BLaER1 (cell line): Measurements from ENCODE around the gene PTPRN2.
"Not testable (repeated sequence)": the region's sequence is repeated elsewhere in the genome, so short reads cannot be mapped to it uniquely, and the experiment has no call there.

Source experiments
- H3K27ac ChIP-seq: shearing (Covaris generic); formaldehyde crosslinking; 2 replicates; pipeline ENCODE4 v1.8.1; 2022
- H3K27me3 ChIP-seq: shearing (Covaris generic); formaldehyde crosslinking; 2 replicates; pipeline ENCODE4 v1.8.1; 2022
- H3K36me3 ChIP-seq: shearing (Covaris generic); formaldehyde crosslinking; 2 replicates; pipeline ENCODE4 v1.8.1; 2022
- H3K4me1 ChIP-seq: shearing (Covaris generic); formaldehyde crosslinking; 2 replicates; pipeline ENCODE4 v1.8.1; 2022
- H3K4me2 ChIP-seq: shearing (Covaris generic); formaldehyde crosslinking; 2 replicates; pipeline ENCODE4 v1.8.1; 2022
- H3K4me3 ChIP-seq: shearing (Covaris generic); formaldehyde crosslinking; 2 replicates; pipeline ENCODE4 v1.8.1; 2022
- H3K9ac ChIP-seq: shearing (Covaris generic); formaldehyde crosslinking; 2 replicates; pipeline ENCODE4 v1.8.1; 2022
- H3K9me3 ChIP-seq: shearing (Covaris generic); formaldehyde crosslinking; 2 replicates; pipeline ENCODE4 v1.8.1; 2022
- H4K20me1 ChIP-seq: shearing (Covaris generic); formaldehyde crosslinking; 2 replicates; pipeline ENCODE4 v1.8.1; 2022
- Cebpa-rat ChIP-seq: shearing (Covaris generic); IDR thresholded peaks from 2 replicates; pipeline ENCODE4 v1.8.1; 2022

The PTPRN2 gene

DNA sequence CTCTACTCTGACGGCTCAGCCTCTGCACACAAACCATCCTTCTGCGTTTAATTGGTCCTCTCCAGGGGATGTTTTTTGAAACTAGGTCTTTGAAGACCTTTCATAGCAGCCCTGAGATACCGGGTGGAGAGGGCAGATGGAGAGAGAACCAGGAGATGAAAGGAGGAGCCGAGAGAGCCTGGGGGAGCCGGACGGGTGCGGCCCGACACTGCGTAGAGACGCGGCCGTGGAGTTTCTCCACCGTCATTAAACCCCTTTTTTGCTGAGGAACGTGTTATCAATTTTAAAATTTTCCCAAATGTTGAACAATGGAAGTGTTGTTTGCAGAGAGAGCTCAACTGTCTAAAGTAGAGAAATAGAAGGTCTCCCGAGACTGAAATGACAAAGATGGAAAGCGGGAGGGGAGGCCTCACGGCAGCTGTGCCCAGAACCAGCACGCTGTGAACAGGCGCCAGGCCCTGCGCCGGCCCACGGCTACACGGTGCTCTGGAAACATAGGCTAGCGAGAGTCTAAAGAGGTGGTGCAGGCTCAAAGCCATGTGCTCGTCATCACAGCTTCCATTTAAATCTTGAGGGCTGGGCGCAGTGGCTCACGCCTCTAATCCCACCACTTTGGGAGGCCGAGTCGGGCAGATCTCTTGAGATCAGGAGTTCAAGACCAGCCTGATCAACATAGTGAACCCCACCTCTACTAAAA is 307.0 kb downstream of the PTPRN2 start:
- Histone ChIP-seq H3K36me3 (no peaks in the 10 kb centered on the region), H3K4me2 (no peak overlapping the region), H3K4me3 (no peak overlapping the region), H3K27me3 (no peaks in the 10 kb centered on the region), H3K9me3 (no peaks in the 10 kb centered on the region), H4K20me1 (no peaks in the 10 kb centered on the region), H3K27ac (no peak overlapping the region), H3K9ac (no peak overlapping the region), H3K4me1 (no peaks in the 10 kb centered on the region)
- no peak for TF ChIP-seq Cebpa-rat

DNA sequence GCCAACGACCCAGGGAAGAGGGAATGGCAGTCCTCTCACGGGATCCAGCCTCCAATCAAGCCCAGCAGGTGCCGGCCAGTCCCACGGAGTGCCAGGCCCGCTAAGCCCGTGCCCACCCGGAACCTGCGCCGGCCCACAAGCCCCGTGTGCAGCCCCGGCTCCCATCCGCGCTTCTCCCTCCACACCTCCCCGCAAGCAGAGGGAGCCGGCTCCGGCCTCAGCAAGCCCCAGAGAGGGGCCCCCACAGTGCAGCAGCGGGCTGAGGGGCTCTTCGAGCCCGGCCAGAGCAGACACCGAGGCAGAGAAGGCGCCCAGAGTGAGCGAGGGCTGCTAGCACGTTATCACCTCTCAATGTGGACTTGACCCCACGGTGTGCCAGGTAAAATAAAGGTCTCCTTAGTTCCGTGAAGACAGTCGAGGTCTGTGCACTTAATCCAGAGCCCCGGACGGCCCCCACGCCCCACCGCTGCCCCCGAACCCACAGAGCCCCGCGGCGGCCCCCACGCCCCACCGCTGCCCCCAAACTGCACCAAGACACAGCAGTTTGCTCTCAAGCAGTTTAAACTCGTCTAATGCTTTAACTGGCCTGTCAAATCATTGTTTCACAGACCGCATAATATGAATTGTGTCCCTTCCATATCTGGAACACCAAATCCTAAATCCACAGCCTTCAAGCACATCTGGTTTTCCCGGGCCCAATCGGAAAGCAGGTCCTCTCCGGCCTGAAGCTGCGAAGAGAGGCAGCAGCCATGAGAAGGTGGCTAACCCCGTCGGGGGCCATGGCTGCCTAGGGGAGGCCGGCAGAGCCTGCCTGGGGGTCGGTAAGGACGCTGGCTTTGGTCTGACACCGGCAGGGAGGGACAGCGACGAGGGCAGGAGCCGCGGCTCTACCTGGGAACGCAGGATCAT is 307.8 kb downstream of the PTPRN2 start:
- TF ChIP-seq Cebpa-rat = no peak
- H3K9me3 ChIP-seq = no peaks in the 10 kb centered on the region

DNA sequence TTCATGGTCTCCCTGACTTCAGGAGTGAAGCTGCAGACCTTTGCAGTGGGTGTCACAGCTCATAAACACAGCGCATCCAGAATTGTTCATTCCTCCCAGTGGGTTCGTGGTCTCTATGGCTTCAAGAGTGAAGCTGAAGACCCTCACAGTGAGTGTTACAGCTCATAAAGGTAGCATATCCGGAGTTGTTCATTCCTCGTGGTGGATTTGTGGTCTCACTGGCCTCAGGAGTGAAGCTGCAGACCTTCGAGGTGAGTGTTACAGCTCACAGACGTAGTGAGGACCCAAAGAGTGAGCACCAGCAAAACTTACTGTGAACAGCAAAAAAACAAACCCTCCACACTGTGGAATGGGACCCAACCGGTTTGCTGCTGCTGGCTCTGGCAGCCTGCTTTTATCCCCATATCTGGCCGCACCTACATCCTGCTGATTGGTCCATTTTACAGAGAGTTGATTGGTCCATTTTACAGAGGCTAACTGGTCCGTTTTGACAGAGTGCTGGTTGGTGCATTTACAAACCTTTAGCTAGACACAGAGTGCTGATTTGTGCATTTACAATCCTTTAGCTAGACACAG is 308.8 kb downstream of the PTPRN2 start:
- Histone ChIP-seq H3K27ac (no peak overlapping the region), H3K4me3 (no peak overlapping the region), H4K20me1 (no peaks in the 10 kb centered on the region), H3K4me1 (no peaks in the 10 kb centered on the region), H3K9ac (no peak overlapping the region), H3K9me3 (no peaks in the 10 kb centered on the region), H3K4me2 (no peak overlapping the region), H3K27me3 (no peaks in the 10 kb centered on the region), H3K36me3 (no peaks in the 10 kb centered on the region)
- no peak for TF ChIP-seq Cebpa-rat

More for the DNA sequence above, 307.8 kb downstream of the PTPRN2 start:
- H3K9ac ChIP-seq = no peak overlapping the region
- no peaks in the 10 kb centered on the region for H3K27me3 ChIP-seq
- H3K4me3 ChIP-seq = no peak overlapping the region
- H3K4me2 ChIP-seq = no peak overlapping the region
- no peaks in the 10 kb centered on the region for H3K36me3 ChIP-seq
- H3K4me1 ChIP-seq = no peaks in the 10 kb centered on the region
- H4K20me1 ChIP-seq = no peaks in the 10 kb centered on the region
- no peak overlapping the region for H3K27ac ChIP-seq

DNA sequence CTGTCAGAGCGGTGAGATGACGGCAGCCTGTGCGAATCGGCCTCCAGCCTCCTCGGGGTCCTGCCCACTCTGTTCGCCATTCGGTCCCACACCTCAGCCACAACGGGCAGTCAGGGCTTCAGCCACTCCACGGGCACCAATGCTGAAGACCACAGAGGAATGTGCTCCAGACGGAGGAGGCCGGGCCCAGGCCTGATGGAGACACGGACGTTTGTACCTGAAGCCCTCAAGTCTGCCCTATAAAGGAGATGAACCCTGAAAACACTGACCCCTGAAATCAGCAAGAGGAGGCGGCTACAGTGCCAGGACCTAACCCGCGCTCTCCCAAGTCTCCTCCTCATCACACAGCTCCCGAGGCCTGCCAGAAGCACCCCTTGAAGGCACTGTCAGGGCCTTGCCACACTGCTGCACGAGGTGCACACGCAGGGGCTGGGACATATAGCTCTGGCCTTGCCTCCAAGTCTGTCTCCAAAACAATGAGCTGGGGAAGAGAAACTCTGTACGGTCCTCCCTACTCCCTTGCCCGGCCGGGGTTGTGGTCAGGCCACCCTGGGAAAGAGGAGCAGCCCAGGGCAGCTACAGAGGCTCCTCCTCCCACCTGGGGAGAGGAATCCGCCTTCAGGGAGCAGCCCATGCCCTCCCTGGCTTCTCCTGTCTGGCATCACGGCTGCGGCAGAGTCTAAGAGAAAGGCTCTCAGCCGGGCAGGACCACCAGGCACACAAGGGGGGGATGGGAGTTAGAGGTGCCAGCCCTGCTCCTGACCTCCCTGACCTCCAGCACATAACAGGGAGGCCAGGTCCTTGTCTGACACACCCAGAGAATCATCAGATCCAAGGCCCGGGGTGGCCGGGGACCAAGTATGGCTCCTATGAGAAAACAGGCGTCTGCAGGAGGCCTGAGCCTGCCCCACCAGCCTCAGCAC is 310.1 kb downstream of the PTPRN2 start:
- H3K4me3 ChIP-seq = no peak overlapping the region
- no peak overlapping the region for H3K4me2 ChIP-seq
- no peak overlapping the region for H3K9ac ChIP-seq
- no peaks in the 10 kb centered on the region for H3K27me3 ChIP-seq
- no peaks in the 10 kb centered on the region for H3K36me3 ChIP-seq
- TF ChIP-seq Cebpa-rat = no peak
- no peaks in the 10 kb centered on the region for H3K9me3 ChIP-seq
- no peaks in the 10 kb centered on the region for H3K4me1 ChIP-seq
- no peaks in the 10 kb centered on the region for H4K20me1 ChIP-seq
- no peak overlapping the region for H3K27ac ChIP-seq

DNA sequence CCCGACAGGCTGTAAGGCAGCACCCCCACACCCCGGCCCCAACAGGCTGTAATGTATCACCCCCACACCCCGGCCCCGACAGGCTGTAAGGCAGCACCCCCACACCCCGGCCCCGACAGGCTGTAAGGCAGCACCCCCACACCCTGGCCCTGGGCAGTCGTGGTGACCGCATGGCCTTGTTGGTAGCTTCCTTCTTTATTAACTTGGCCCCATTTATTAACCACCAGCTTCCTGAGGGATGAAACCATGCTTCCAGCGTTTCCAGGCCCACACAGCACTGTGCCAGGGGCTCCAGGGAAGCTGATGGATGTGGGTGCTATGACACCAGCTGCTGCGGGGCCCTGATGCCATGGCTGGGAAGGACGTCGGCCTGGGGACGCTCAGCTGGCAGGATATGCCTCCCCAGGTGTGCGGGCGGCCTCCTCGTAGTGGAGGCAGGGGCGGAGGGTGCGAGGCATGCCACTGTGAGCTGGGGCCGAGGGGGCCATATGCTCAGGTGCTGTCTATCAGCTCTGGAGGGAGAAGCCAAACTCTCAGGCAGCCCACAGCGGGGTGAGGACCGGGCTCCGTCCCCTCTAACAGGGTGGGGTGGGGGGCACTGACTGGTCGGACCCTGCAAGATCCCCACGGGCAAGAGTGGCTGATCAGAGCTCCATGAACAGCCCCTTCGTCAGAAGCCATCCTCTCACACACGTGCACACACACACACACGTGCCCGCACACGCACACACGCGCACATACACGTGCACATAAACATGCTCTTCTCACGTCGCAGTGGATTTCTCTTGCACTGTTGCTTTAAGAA is 311.0 kb downstream of the PTPRN2 start:
- H3K27me3 ChIP-seq = no peaks in the 10 kb centered on the region
- no peaks in the 10 kb centered on the region for H4K20me1 ChIP-seq
- TF ChIP-seq Cebpa-rat = no peak
- no peak overlapping the region for H3K4me2 ChIP-seq
- no peaks in the 10 kb centered on the region for H3K36me3 ChIP-seq
- H3K9me3 ChIP-seq = no peaks in the 10 kb centered on the region
- no peak overlapping the region for H3K9ac ChIP-seq
- H3K4me3 ChIP-seq = no peak overlapping the region
- H3K27ac ChIP-seq = no peak overlapping the region
- no peaks in the 10 kb centered on the region for H3K4me1 ChIP-seq

DNA sequence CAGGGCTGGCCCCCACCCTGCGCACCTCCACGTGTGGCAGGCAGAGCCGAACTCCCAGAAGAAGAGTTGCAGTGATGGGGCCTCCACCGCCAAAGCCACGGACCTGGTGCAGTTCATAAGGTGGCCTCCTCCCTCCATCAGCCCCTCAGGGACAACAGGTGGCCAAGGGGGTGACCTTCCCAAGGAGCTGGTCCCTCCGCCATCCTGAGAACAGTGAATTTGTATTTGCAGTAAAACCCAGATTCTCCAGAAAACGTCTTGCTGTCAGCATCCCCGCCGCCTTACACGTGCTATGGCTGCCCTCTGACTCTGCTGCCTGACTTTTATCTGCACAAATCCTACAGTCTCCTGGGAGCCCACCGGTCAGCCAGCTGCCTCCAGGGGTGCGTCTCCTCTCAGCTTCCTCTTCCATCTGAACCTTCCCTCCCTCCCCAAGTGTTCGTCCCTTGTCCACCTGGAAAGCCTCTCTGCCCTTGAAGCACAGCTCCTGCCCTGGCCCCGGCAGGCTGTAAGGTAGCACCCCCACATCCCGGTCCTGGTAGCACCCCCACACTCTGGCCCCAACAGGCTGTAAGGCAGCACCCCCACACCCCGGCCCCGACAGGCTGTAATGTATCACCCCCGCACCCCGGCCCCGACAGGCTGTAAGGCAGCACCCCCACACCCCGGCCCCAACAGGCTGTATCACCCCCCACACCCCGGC is 311.8 kb downstream of the PTPRN2 start:
- Histone ChIP-seq H3K27ac (no peak overlapping the region), H3K4me3 (no peak overlapping the region), H3K4me1 (no peaks in the 10 kb centered on the region), H3K9ac (no peak overlapping the region), H3K4me2 (no peak overlapping the region), H3K9me3 (no peaks in the 10 kb centered on the region), H3K27me3 (no peaks in the 10 kb centered on the region), H3K36me3 (no peaks in the 10 kb centered on the region), H4K20me1 (no peaks in the 10 kb centered on the region)
- no peak for TF ChIP-seq Cebpa-rat

DNA sequence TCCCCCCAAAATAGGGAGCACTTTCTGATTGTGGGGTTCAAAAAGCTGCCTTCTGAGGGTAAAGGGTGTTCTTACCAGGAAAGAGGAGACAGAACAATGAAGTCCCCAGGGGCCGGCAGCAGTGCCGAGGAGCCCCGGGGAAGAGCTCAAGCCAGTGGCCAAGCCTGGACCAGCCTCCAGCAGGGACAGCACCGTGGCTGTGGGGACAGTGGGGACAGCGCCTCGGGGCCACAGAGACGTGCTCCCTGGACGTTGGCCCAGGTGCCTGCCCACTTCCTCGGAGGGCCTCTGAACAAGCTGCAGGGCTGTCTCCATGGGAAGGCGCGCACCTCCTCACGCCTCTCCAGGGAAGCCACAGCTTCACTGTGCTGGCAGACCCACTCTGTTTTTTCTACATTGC is 312.6 kb downstream of the PTPRN2 start:
- TF ChIP-seq Cebpa-rat = no peak
- no peaks in the 10 kb centered on the region for H3K4me1 ChIP-seq
- H4K20me1 ChIP-seq = no peaks in the 10 kb centered on the region
- H3K9ac ChIP-seq = no peak overlapping the region
- no peak overlapping the region for H3K4me2 ChIP-seq
- no peaks in the 10 kb centered on the region for H3K9me3 ChIP-seq
- no peak overlapping the region for H3K4me3 ChIP-seq
- H3K27me3 ChIP-seq = no peaks in the 10 kb centered on the region
- H3K36me3 ChIP-seq = no peaks in the 10 kb centered on the region
- H3K27ac ChIP-seq = no peak overlapping the region

DNA sequence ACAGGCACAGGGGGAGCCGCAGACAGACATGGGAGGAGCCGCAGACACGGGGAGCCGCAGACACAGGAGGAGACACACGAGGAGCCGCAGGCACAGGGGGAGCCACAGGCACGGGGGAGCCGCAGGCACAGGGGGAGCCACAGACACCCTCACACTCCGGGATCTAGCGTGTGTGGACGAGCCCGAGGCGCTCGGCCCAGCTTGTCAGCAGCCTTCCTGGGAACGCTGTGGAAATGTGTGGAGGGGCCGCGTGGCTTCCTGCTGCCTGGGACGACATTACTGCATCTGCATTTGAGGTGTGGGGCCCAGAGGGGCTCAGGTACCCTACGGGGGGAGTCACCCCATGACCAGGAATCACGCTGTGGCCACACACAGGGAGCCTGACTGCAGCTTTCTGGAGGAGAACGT is 313.2 kb downstream of the PTPRN2 start:
- Histone ChIP-seq H3K36me3 (no peaks in the 10 kb centered on the region), H3K4me1 (no peaks in the 10 kb centered on the region), H3K4me3 (no peak overlapping the region), H3K27ac (no peak overlapping the region), H3K9ac (no peak overlapping the region), H4K20me1 (no peaks in the 10 kb centered on the region), H3K4me2 (no peak overlapping the region), H3K9me3 (no peaks in the 10 kb centered on the region), H3K27me3 (no peaks in the 10 kb centered on the region)
- TF ChIP-seq Cebpa-rat = no peak

DNA sequence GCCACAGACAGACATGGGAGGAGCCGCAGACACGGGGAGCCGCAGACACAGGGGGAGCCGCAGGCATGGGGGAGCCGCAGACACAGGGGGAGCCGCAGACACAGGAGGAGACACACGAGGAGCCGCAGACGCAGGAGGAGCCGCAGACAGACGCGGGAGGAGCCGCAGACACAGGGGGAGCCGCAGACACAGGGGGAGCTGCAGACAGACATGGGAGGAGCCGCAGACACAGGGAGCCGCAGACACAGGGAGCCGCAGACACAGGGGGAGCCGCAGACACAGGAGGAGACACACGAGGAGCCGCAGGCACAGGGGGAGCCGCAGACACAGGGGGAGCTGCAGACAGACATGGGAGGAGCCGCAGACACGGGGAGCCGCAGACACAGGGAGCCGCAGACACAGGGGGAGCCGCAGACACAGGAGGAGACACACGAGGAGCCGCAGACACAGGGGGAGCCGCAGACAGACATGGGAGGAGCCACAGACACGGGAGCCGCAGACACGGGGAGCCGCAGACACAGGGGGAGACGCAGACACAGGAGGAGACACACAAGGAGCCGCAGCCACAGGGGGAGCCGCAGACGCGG is 313.8 kb downstream of the PTPRN2 start:
- not testable (repeated sequence) for H3K4me2 ChIP-seq, H3K4me3 ChIP-seq, H3K9me3 ChIP-seq, H3K36me3 ChIP-seq, H3K4me1 ChIP-seq, H3K27me3 ChIP-seq, H3K27ac ChIP-seq, H4K20me1 ChIP-seq, H3K9ac ChIP-seq
